Neural cell (in vitro differentiated cells): ENCODE data around the gene ZMIZ2.

Source experiments
- CTCF ChIP-seq: fragments of 450-650 bp; IDR thresholded peaks from 2 replicates; pipeline ENCODE4 v1.5.1; 2014; ENCODE audit warnings: antibody characterized with exemption, mild to moderate bottlenecking, moderate library complexity; ENCODE audit not compliant: poor library complexity, severe bottlenecking
- EP300 ChIP-seq: fragments of 450-650 bp; conservative IDR thresholded peaks from 2 replicates; pipeline ENCODE4 v1.6.1; 2014; ENCODE audit warnings: antibody characterized with exemption, mild to moderate bottlenecking, moderate library complexity; ENCODE audit not compliant: poor library complexity, severe bottlenecking
- EZH2 ChIP-seq: fragments of 200-600, 300-800 bp; shearing (Covaris generic), sonication (generic); IDR thresholded peaks from 2 replicates; pipeline ENCODE4 v1.6.1; 2014; ENCODE audit warnings: antibody characterized with exemption, low read length, borderline replicate concordance, mild to moderate bottlenecking; ENCODE audit not compliant: insufficient read depth, poor library complexity, severe bottlenecking
- MXI1 ChIP-seq: fragments of 450-650 bp; conservative IDR thresholded peaks from 2 replicates; pipeline ENCODE4 v1.6.1; 2014; ENCODE audit warnings: antibody characterized with exemption, mild to moderate bottlenecking; ENCODE audit not compliant: poor library complexity, severe bottlenecking
- POLR2AphosphoS5 ChIP-seq: IDR thresholded peaks from 2 replicates; pipeline ENCODE4 v1.6.1; 2012
- RAD21 ChIP-seq: fragments of 450-650 bp; conservative IDR thresholded peaks from 2 replicates; pipeline ENCODE4 v1.6.1; 2014; ENCODE audit warnings: antibody characterized with exemption, mild to moderate bottlenecking, moderate library complexity
- TAF1 ChIP-seq: IDR thresholded peaks from 2 replicates; pipeline ENCODE4 v1.6.1; 2012; ENCODE audit warnings: low read depth

DNA sequence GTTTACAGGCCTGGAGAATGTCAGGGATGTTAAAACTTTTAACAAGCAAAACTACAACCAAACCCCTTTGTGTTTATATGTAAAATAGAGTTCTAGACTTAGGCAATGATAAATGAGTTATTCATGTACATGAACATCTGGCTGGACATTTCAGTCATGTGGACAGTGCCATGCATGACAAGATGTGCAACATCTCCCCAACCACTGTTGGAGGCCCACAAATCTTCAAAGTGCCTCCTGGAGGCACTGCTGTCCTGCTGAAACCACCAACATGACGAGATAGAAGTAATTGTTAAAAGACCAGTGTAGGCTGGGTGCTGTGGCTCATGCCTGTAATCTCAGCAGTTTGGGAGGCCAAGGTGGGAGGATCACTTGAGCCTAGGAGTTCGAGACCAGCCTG is 66.3 kb downstream of the ZMIZ2 start:
- TF ChIP-seq EZH2 (no peak), CTCF (no peak), RAD21 (no peak), EP300 (no peak), POLR2AphosphoS5 (no peak), MXI1 (no peak), TAF1 (no peak)
